PC-9 (cell line): ENCODE data around the gene KCNK4.

Experiments
- CTCF ChIP-seq: fragments of 200-600 bp; sonication (generic); conservative IDR thresholded peaks from 2 replicates; pipeline ENCODE4 v1.6.1; 2017; ENCODE audit warnings: mixed run types, antibody characterized with exemption, mild to moderate bottlenecking, moderate library complexity
- EZH2 ChIP-seq: fragments of 200-600 bp; sonication (generic); IDR thresholded peaks from 2 replicates; pipeline ENCODE4 v1.8.0; 2017; ENCODE audit warnings: antibody characterized with exemption, low read depth

GRCh38 chr11:64331569-64332371 is 40.7 kb downstream of the KCNK4 start:
- TF ChIP-seq CTCF (peak; percentile 88), EZH2 (no peak)
